HuH-7.5 (cell line): ENCODE measurements around the gene CFAP100.

Source experiments
- DNase-seq: peaks from one replicate; pipeline ENCODE4 v3.0.0; 2011; ENCODE audit warnings: low spot score

CFAP100 gene

GRCh38 chr3:126480861-126481260 lies 86.2 kb downstream of the CFAP100 start:
- DNase-seq = no peak

GRCh38 chr3:126481808-126482502 lies 87.2 kb downstream of the CFAP100 start:
- DNase-seq = no peak

- no peak for DNase-seq
These were observed 88.0 kb downstream of the CFAP100 start for GRCh38 chr3:126482503-126483255.

GRCh38 chr3:126483321-126483761 lies 88.6 kb downstream of the CFAP100 start:
- no peak for DNase-seq

GRCh38 chr3:126484148-126484547 lies 89.4 kb downstream of the CFAP100 start:
- DNase-seq = no peak

- no peak for DNase-seq
These were observed 90.0 kb downstream of the CFAP100 start for GRCh38 chr3:126484662-126485061.

- no peak for DNase-seq
These were observed 90.6 kb downstream of the CFAP100 start for GRCh38 chr3:126485176-126485897.

GRCh38 chr3:126485956-126486355 lies 91.2 kb downstream of the CFAP100 start:
- no peak for DNase-seq
